ENCODE data around the gene HJURP.

HJURP gene

DNA sequence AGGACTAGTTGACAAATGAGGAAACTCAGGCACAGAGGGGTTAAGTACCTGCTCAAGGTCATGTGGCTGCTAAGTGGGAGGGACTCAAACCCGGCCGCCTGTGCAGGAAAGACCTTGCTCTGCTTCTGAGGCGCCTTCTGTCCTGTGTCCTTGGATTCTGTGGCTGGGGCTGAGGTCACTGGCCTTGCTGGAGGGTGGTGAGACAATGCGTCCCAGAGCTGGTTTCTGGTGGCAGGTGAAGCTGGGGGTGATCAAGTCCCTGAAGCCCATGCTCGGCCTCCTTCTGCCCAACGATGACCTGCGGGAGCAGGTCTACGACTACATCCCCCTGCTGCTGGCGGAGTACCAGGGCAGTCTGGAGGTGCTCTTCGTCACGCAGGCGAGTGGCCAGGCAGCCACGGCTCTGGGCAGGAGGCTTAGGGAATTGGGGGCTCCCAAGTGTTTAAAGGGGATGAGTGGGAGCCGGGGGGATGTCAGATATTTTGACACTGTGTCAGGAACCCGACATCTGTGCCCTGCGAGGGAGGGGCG lies 60.1 kb downstream of the HJURP start:
- Histone ChIP-seq H3K27me3 (ENCODE audit: control insufficient read depth, low read length) (no peaks in the 10 kb centered on the region), H3K79me2 (ENCODE audit: control insufficient read depth, low read length) (no peaks in the 10 kb centered on the region), H3K36me3 (ENCODE audit: control insufficient read depth, low read length) (no peaks in the 10 kb centered on the region), H4K20me1 (ENCODE audit: control insufficient read depth, insufficient read depth, low read depth, low read length) (no peaks in the 10 kb centered on the region), H3F3A (ENCODE audit: control insufficient read depth, insufficient read depth) (no peaks in the 10 kb centered on the region), H3K4me3 (ENCODE audit: low read length) (no peak overlapping the region), H3K4me2 (ENCODE audit: low read length) (no peak overlapping the region), H3K4me1 (ENCODE audit: control insufficient read depth, low read length) (peaks cover 5% of the 10 kb centered on the region; the same call in 1 of the 2 replicates), H3K9me2 (replicated peaks; ENCODE audit: control insufficient read depth, low read length) (no peaks in the 10 kb centered on the region), H3K27ac (ENCODE audit: low read depth, low read length) (no peak overlapping the region), H3K9me3 (ENCODE audit: control insufficient read depth, insufficient read depth, low read length) (no peaks in the 10 kb centered on the region)
- no peak for TF ChIP-seq EZH2phosphoT487 (IDR thresholded peaks at IDR 0.05; ENCODE audit: borderline replicate concordance, low read length)
- TF ChIP-seq, protein P1, sequence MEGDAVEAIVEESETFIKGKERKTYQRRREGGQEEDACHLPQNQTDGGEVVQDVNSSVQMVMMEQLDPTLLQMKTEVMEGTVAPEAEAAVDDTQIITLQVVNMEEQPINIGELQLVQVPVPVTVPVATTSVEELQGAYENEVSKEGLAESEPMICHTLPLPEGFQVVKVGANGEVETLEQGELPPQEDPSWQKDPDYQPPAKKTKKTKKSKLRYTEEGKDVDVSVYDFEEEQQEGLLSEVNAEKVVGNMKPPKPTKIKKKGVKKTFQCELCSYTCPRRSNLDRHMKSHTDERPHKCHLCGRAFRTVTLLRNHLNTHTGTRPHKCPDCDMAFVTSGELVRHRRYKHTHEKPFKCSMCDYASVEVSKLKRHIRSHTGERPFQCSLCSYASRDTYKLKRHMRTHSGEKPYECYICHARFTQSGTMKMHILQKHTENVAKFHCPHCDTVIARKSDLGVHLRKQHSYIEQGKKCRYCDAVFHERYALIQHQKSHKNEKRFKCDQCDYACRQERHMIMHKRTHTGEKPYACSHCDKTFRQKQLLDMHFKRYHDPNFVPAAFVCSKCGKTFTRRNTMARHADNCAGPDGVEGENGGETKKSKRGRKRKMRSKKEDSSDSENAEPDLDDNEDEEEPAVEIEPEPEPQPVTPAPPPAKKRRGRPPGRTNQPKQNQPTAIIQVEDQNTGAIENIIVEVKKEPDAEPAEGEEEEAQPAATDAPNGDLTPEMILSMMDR (IDR thresholded peaks at IDR 0.05; ENCODE audit: low read depth, low read length, poor library complexity, severe bottlenecking): no peak

DNA sequence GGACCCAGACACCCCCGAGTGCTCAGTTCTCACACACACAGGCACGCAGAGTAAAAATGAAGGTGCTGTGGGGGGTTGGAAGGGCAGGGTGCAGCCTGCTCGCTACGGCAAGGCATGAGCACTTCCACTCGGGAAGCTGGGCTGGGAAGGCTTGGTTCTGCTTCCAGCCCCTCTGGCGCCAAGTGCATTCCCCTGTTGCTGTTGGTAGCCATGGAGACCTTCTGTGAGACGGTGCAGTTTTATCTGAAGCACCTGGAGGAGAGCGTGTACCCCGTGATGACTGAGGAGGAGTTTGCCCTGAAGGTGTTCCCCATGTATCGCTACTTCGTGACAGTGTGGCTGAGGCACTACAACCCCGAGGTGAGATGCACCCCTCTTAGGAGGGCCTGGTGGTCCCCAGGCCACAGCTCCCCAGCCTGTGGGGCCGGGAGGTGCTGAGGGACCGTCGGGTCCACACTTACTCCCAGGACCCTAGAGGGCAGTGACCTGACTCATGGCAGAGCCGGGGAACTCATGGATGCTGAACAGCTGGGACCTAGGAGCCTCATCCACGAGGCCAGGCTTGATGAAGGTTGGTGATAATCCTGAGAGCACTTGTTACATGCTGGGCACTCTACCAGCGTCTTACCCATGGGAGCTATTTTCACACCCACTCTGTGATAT lies 60.7 kb downstream of the HJURP start:
- Histone ChIP-seq H3K79me2 (ENCODE audit: control insufficient read depth, low read length) (no peaks in the 10 kb centered on the region), H3K27ac (ENCODE audit: low read depth, low read length) (no peak overlapping the region), H3K4me2 (ENCODE audit: low read length) (no peak overlapping the region), H3K9me2 (replicated peaks; ENCODE audit: control insufficient read depth, low read length) (no peaks in the 10 kb centered on the region), H3K9me3 (ENCODE audit: control insufficient read depth, insufficient read depth, low read length) (no peaks in the 10 kb centered on the region), H3K4me1 (ENCODE audit: control insufficient read depth, low read length) (peaks cover 5% of the 10 kb centered on the region; the same call in 1 of the 2 replicates), H3K27me3 (ENCODE audit: control insufficient read depth, low read length) (no peaks in the 10 kb centered on the region), H3K36me3 (ENCODE audit: control insufficient read depth, low read length) (no peaks in the 10 kb centered on the region), H4K20me1 (ENCODE audit: control insufficient read depth, insufficient read depth, low read depth, low read length) (no peaks in the 10 kb centered on the region), H3K4me3 (ENCODE audit: low read length) (no peak overlapping the region), H3F3A (ENCODE audit: control insufficient read depth, insufficient read depth) (no peaks in the 10 kb centered on the region)
- TF ChIP-seq EZH2phosphoT487 (IDR thresholded peaks at IDR 0.05; ENCODE audit: borderline replicate concordance, low read length): no peak
- TF ChIP-seq, protein P1 (IDR thresholded peaks at IDR 0.05; ENCODE audit: low read depth, low read length, poor library complexity, severe bottlenecking): no peak

DNA sequence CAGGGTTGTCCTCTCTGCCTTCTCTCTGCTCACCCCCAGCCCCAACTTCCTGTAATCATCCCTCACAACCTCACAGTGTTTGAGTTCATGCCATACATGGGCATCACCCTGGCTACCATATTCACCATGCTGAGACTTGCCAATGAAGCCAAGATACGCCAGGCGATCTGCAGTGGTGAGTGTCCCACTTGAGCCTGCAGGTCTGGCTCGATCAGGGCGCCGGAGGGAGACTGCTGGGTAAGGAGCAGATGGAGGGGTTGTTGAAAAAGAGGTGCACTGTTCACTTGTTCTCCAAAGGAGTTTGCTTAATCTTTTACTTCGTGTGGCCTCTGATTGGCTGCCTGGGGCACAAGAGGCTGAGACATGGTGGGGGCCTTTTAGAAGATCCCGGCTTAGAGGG lies 61.6 kb downstream of the HJURP start:
- no peak overlapping the region for H3K4me3 ChIP-seq (ENCODE audit: low read length)
- H4K20me1 ChIP-seq (ENCODE audit: control insufficient read depth, insufficient read depth, low read depth, low read length): no peaks in the 10 kb centered on the region
- peaks cover 5% of the 10 kb centered on the region; the same call in 1 of the 2 replicates for H3K4me1 ChIP-seq (ENCODE audit: control insufficient read depth, low read length)
- no peaks in the 10 kb centered on the region for H3K79me2 ChIP-seq (ENCODE audit: control insufficient read depth, low read length)
- H3K27ac ChIP-seq (ENCODE audit: low read depth, low read length): no peak overlapping the region
- no peaks in the 10 kb centered on the region for H3K27me3 ChIP-seq (ENCODE audit: control insufficient read depth, low read length)
- no peaks in the 10 kb centered on the region for H3F3A ChIP-seq (ENCODE audit: control insufficient read depth, insufficient read depth)
- no peaks in the 10 kb centered on the region for H3K9me2 ChIP-seq (replicated peaks; ENCODE audit: control insufficient read depth, low read length)
- TF ChIP-seq, protein P1 (IDR thresholded peaks at IDR 0.05; ENCODE audit: low read depth, low read length, poor library complexity, severe bottlenecking): no peak
- no peak for TF ChIP-seq EZH2phosphoT487 (IDR thresholded peaks at IDR 0.05; ENCODE audit: borderline replicate concordance, low read length)
- H3K36me3 ChIP-seq (ENCODE audit: control insufficient read depth, low read length): no peaks in the 10 kb centered on the region
- no peak overlapping the region for H3K4me2 ChIP-seq (ENCODE audit: low read length)
- H3K9me3 ChIP-seq (ENCODE audit: control insufficient read depth, insufficient read depth, low read length): no peaks in the 10 kb centered on the region

All from DOHH2 (cell line).